Tibial artery (tissue), 4 donors: Measurements from ENCODE around the gene ADAMTS2.
A peak's percentile ranks its signal among the peaks of the same experiment; 100 is the strongest.

Experiments used
- DNase-seq, 2 donors: peaks; one replicate each; pipeline ENCODE4 v3.0.0-alpha.2; 2019
- H3K27ac ChIP-seq, 2 donors: fragments of 200-600 bp; sonication (generic) in 1 of 2; 1 replicate in 1 of 2; 2 replicates in 1 of 2; pipeline ENCODE4 v1.5.1; 2018 to 2019; ENCODE audit warnings: mild to moderate bottlenecking in 1 of 2
- H3K27me3 ChIP-seq, 2 donors: fragments of 200-600 bp; sonication (generic) in 1 of 2; one replicate each; pipeline versions ENCODE4 v1.5.1 to v1.6.0; 2016 to 2019
- H3K36me3 ChIP-seq, 3 donors: fragments of 200-600 bp; sonication (generic) in 2 of 3; one replicate each; pipeline ENCODE4 v1.5.1; 2016 to 2019; ENCODE audit warnings: mild to moderate bottlenecking in 2 of 3
- H3K4me1 ChIP-seq, 4 donors: fragments of 200-600 bp; sonication (generic) in 2 of 4; 1 replicate in 3 of 4; 2 replicates in 1 of 4; pipeline ENCODE4 v1.5.1; 2016 to 2019
- H3K4me3 ChIP-seq, 2 donors: fragments of 200-600 bp; sonication (generic) in 1 of 2; 1 replicate in 1 of 2; 2 replicates in 1 of 2; pipeline ENCODE4 v1.5.1; 2018 to 2019; ENCODE audit warnings: mild to moderate bottlenecking in 2 of 2
- H3K9me3 ChIP-seq, 3 donors: fragments of 200-600 bp; sonication (generic) in 1 of 3; one replicate each; pipeline ENCODE4 v1.5.1; 2016 to 2019
- intact Hi-C: fragments of 100-400 bp; cut with DNase I; formaldehyde crosslinking; loops from one replicate; pipeline ENCODE4 v1.15.0; 2023; ENCODE audit warnings: low total_unique reads
- TF ChIP-seq, protein P1 (sequence below), 2 experiments: fragments of 200-600 bp in 1 of 2; fragments of 450-650 bp in 1 of 2; IDR thresholded peaks; one replicate each; pipeline ENCODE4 v1.5.1; 2017 to 2019; ENCODE audit warnings: antibody characterized with exemption in 2 of 2, mild to moderate bottlenecking in 1 of 2, moderate library complexity in 1 of 2

The ADAMTS2 gene

DNA sequence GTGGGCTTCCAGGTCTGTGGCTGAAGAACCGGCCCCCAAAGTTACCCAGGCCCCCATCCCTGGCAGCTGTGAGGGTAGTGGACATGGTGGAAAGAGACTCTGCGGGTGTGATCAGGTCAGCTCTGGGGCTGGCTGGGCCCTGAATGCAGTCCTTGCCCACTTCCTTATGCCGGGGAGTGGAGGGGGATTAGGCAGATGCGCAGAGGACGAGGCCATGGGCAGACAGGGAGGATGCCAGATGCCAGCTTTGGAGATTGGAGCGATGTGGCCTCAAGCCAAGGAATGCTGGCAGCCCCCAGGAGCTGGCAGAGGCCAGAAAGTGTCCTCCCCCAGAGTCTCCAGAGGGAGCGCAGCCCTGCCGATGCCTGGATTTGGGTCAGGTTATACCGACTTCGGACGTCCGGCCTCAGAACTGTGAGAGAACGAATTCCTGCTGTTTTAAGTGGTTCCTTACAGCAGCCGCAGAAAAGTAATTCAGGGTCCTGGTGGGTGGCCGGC, 69.8 kb downstream of the ADAMTS2 start:
- TF ChIP-seq, protein P1, sequence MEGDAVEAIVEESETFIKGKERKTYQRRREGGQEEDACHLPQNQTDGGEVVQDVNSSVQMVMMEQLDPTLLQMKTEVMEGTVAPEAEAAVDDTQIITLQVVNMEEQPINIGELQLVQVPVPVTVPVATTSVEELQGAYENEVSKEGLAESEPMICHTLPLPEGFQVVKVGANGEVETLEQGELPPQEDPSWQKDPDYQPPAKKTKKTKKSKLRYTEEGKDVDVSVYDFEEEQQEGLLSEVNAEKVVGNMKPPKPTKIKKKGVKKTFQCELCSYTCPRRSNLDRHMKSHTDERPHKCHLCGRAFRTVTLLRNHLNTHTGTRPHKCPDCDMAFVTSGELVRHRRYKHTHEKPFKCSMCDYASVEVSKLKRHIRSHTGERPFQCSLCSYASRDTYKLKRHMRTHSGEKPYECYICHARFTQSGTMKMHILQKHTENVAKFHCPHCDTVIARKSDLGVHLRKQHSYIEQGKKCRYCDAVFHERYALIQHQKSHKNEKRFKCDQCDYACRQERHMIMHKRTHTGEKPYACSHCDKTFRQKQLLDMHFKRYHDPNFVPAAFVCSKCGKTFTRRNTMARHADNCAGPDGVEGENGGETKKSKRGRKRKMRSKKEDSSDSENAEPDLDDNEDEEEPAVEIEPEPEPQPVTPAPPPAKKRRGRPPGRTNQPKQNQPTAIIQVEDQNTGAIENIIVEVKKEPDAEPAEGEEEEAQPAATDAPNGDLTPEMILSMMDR (IDR thresholded peaks at IDR 0.05) = peak in 1 of 2 experiments; percentile 10
- Histone ChIP-seq H3K36me3 (no peaks in the 10 kb centered on the region), H3K27me3 (no peaks in the 10 kb centered on the region), H3K27ac (peak overlapping the region; percentile 87 to 88), H3K9me3 (no peaks in the 10 kb centered on the region), H3K4me1 (peaks cover 9 to 88% (median 73%) of the 10 kb centered on the region in 4 donors), H3K4me3 (no peak overlapping the region)
- DNase-seq = no peak
- intact Hi-C loops = no loop called here

GRCh38 chr5:179274321-179275315, 70.6 kb downstream of the ADAMTS2 start:
- peaks cover 9 to 92% (median 77%) of the 10 kb centered on the region in 4 donors for H3K4me1 ChIP-seq
- intact Hi-C loops = no loop called here
- no peaks in the 10 kb centered on the region for H3K27me3 ChIP-seq
- TF ChIP-seq, protein P1 (IDR thresholded peaks at IDR 0.05) = no peak
- peak overlapping the region; percentile 87 to 88 for H3K27ac ChIP-seq
- peak in 1 of 2 donors; percentile 56 for DNase-seq
- no peaks in the 10 kb centered on the region for H3K9me3 ChIP-seq
- no peak overlapping the region for H3K4me3 ChIP-seq
- no peaks in the 10 kb centered on the region for H3K36me3 ChIP-seq

DNA sequence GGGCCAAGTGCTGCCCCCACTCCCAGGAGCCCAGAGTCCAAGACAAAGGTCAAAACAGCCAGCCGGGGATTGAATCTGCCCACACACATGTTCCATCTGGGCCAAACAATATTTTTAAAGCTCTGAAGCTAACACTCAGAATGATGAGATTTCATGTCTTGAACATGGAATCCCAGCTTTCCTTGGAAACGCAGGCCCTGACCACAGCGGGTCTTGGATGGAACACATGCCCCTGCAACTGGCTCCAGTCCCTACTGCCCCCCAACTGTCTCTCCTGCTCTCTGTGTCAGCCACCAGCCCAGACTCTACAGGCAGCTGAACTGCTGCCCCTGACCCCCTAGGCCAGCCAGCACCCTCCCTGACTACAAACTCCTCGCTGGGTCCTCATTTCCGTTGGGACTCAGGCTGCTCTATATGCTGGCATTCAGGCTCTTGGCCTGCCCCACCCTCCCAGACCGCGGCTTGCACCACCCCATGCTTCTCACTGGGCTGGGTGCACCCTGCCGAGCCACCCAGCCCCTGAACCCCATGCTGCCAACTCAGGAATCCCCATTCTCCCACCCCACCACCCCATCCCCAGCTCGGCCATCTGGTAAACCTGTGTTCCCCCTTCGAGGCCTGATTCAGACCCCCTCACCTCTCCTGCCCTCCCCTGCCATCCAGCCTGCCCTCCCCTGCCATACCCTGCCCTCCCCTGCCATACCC, 71.7 kb downstream of the ADAMTS2 start:
- H3K4me3 ChIP-seq = no peak overlapping the region
- H3K9me3 ChIP-seq = no peaks in the 10 kb centered on the region
- H3K27ac ChIP-seq = peak overlapping the region; percentile 87 to 88
- TF ChIP-seq, protein P1 (IDR thresholded peaks at IDR 0.05) = no peak
- peaks cover 9 to 92% (median 71%) of the 10 kb centered on the region in 4 donors for H3K4me1 ChIP-seq
- intact Hi-C loops = no loop called here
- DNase-seq = peak in 1 of 2 donors; percentile 61
- no peaks in the 10 kb centered on the region for H3K36me3 ChIP-seq
- H3K27me3 ChIP-seq = no peaks in the 10 kb centered on the region

- TF ChIP-seq, protein P1 (IDR thresholded peaks at IDR 0.05) = no peak
- H3K27ac ChIP-seq = peak overlapping the region; percentile 87 to 88
- no peaks in the 10 kb centered on the region for H3K9me3 ChIP-seq
- intact Hi-C loops = no loop called here
- no peaks in the 10 kb centered on the region for H3K36me3 ChIP-seq
- DNase-seq = peak in 1 of 2 donors; percentile 14
- H3K27me3 ChIP-seq = no peaks in the 10 kb centered on the region
- H3K4me3 ChIP-seq = no peak overlapping the region
- peaks cover 9 to 92% (median 70%) of the 10 kb centered on the region in 4 donors for H3K4me1 ChIP-seq
These were observed 72.2 kb downstream of the ADAMTS2 start for GRCh38 chr5:179273073-179273435.

DNA sequence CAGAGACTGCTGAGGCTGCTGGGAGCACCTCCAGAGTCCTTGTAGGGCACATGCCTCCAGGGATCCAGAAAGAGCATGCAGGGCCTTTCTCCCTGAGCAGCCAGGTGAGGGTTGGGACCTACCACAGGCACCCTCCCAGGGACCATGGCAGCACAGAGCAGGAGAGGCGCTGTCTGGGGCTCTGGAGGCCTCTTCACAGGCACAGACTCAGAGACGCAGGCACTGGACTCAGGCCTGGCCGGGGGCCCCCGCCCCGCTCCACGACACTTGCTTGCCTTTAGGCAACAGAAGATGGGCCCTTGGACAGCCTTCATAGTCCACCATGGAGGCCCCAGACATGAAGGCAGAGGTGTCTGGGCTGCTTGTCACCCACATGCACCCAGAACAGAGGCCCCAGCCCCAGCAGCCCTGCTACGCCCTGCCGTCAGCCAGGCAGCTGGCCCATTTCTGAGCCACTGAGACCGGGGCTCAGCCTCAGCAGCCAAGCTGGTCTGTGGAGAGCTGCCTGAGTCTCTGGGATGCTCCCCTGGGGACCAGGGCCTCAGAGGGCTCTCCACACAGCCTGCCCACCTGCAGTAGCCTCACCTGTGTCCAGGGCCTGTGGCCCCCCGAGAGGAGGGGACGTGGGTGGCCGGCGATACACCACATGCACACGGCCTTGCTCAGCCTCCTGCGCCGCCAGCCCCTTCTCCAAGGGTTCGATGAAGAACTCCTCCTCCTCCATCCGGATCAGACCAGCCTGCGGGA, 72.8 kb downstream of the ADAMTS2 start:
- Histone ChIP-seq H3K4me1 (peaks cover 9 to 96% (median 75%) of the 10 kb centered on the region in 4 donors), H3K9me3 (no peaks in the 10 kb centered on the region), H3K36me3 (no peaks in the 10 kb centered on the region), H3K27me3 (no peaks in the 10 kb centered on the region), H3K27ac (peak overlapping the region; percentile 87 to 88), H3K4me3 (no peak overlapping the region)
- TF ChIP-seq, protein P1 (IDR thresholded peaks at IDR 0.05) = no peak
- peak; percentile 21 to 63 for DNase-seq
- intact Hi-C loops = no loop called here
